Stomach (tissue), 9 donors: ENCODE results near the gene DNTT. TPM values are rescaled to one million over a fixed set of nuclear protein-coding genes. Genes with fewer than 3 reads are reported as not detected.

Experiments
- DNase-seq, 2 donors: peaks; one replicate each; pipeline versions ENCODE4 v3.0.0 to v3.0.0-alpha.2; 2013 to 2019
- H3K27ac ChIP-seq, 5 donors: fragments of 200-600 bp in 4 of 5; sonication (generic) in 4 of 5; one replicate each; pipeline ENCODE4 v1.5.1; 2013 to 2019; ENCODE audit warnings: mild to moderate bottlenecking in 1 of 5, moderate library complexity in 1 of 5
- H3K27me3 ChIP-seq, 3 donors: fragments of 200-600 bp; sonication (generic); one replicate each; pipeline ENCODE4 v1.5.1; 2017 to 2019; ENCODE audit warnings: mixed run types in 1 of 3
- H3K36me3 ChIP-seq, 4 donors: fragments of 200-600 bp; sonication (generic); 1 replicate in 3 of 4; 2 replicates in 1 of 4; pipeline ENCODE4 v1.5.1; 2016 to 2019
- H3K4me1 ChIP-seq, 4 donors: fragments of 200-600 bp; sonication (generic); one replicate each; pipeline ENCODE4 v1.5.1; 2016 to 2019
- H3K4me3 ChIP-seq, 4 donors: fragments of 200-600 bp; sonication (generic) in 3 of 4; one replicate each; pipeline ENCODE4 v1.5.1; 2016 to 2019; ENCODE audit warnings: mild to moderate bottlenecking in 1 of 4
- H3K9me3 ChIP-seq, 4 donors: fragments of 200-600 bp; sonication (generic); one replicate each; pipeline ENCODE4 v1.5.1; 2016 to 2019
- CTCF ChIP-seq, 7 experiments: fragments of 450-650 bp in 4 of 7; fragments of 200-600 bp in 3 of 7; sonication (generic) in 3 of 7; IDR thresholded peaks; one replicate each; pipeline ENCODE4 v1.5.1; 2016 to 2019; ENCODE audit warnings: antibody characterized with exemption in 7 of 7, control low read depth in 2 of 7, mild to moderate bottlenecking in 1 of 7
- EP300 ChIP-seq: sonication (generic); formaldehyde crosslinking; IDR thresholded peaks from one replicate; pipeline ENCODE4 v1.6.1; 2017; ENCODE audit warnings: antibody characterized with exemption
- POLR2A ChIP-seq, 4 donors: fragments of 450-650 bp; IDR thresholded peaks; one replicate each; pipeline ENCODE4 v1.6.1; 2016; ENCODE audit warnings: antibody characterized with exemption in 4 of 4, control low read depth in 2 of 4, mild to moderate bottlenecking in 1 of 4, moderate library complexity in 1 of 4
- POLR2AphosphoS5 ChIP-seq, 3 donors: sonication (generic); formaldehyde crosslinking; IDR thresholded peaks; one replicate each; pipeline ENCODE4 v1.6.1; 2016; ENCODE audit warnings: antibody characterized with exemption in 3 of 3
- WGBS, 5 donors: extraction: QIAGEN DNeasy Blood & Tissue Kit in 3 of 5; methylation state at CpG; one replicate each; pipeline versions ENCODE4 v1.1.5 to v1.1.7; 2013 to 2018; 5-methylcytosine and 5-hydroxymethylcytosine counted together
- intact Hi-C: fragments of 100-400 bp; cut with DNase I; formaldehyde crosslinking; loops from one replicate; pipeline ENCODE4 v1.15.1; 2023; ENCODE audit warnings: low total_unique reads
- polyA plus RNA-seq, 3 donors: library from polyadenylated mRNA; stranded (reverse); fragments of 200-250 nt; gene quantifications; one replicate each; pipeline ENCODE4 v1.2.3, GENCODE V29; 2013
- total RNA-seq, 5 donors: library from RNA; depleted of rRNA; stranded (reverse); fragments of >200 nt; gene quantifications; one replicate each; pipeline versions ENCODE4 v1.1.0 to v1.2.3, GENCODE V29; 2014 to 2016
- donor health status: healthy with polysubstance abuse.
- donor health status: Bipolar disorder and iron deficiency.
- donor health status: healthy.

Gene DNTT
- total and polyA plus RNA-seq, 8 donors, result not detected

- 33 to 52% (median 44%) methylated on average over 2 of the region's 2 CpGs for WGBS, 5 donors
- Histone ChIP-seq H3K4me1 (no peaks in the 10 kb centered on the region), H3K36me3 (no peaks in the 10 kb centered on the region), H3K9me3 (peaks cover 0 to 11% (median 7%) of the 10 kb centered on the region in 4 donors), H3K27ac (no peak overlapping the region), H3K4me3 (no peak overlapping the region), H3K27me3 (no peaks in the 10 kb centered on the region)
- TF ChIP-seq CTCF (IDR thresholded peaks at IDR 0.05), result no peak
- no peak for TF ChIP-seq POLR2A (IDR thresholded peaks at IDR 0.05)
- no peak for TF ChIP-seq EP300
- TF ChIP-seq POLR2AphosphoS5 (IDR thresholded peaks at IDR 0.05), result no peak
- intact Hi-C loops, result no loop called here
- DNase-seq, result no peak
These were observed 41.0 kb downstream of the DNTT start for GRCh38 chr10:96345222-96345621.

- no peak overlapping the region for H3K27ac ChIP-seq
- 87 to 96% (median 89%) methylated on average over 1 of the region's 1 CpG for WGBS, 5 donors
- TF ChIP-seq CTCF (IDR thresholded peaks at IDR 0.05) (no peak), POLR2A (IDR thresholded peaks at IDR 0.05) (no peak), POLR2AphosphoS5 (IDR thresholded peaks at IDR 0.05) (no peak), EP300 (no peak)
These were observed 42.1 kb downstream of the DNTT start for GRCh38 chr10:96346295-96346694.

GRCh38 chr10:96352027-96352426 lies 47.8 kb downstream of the DNTT start:
- H3K27me3 ChIP-seq, result peaks cover 0 to 6% (median 2%) of the 10 kb centered on the region in 3 donors
- no peak for TF ChIP-seq POLR2A (IDR thresholded peaks at IDR 0.05)
- no peak for TF ChIP-seq POLR2AphosphoS5 (IDR thresholded peaks at IDR 0.05)
- TF ChIP-seq CTCF (IDR thresholded peaks at IDR 0.05), result no peak
- no peak for TF ChIP-seq EP300
- no peak for DNase-seq
- no peak overlapping the region for H3K4me3 ChIP-seq
- H3K27ac ChIP-seq, result no peak overlapping the region
- intact Hi-C loops, result no loop called here
- H3K4me1 ChIP-seq, result no peaks in the 10 kb centered on the region
- H3K36me3 ChIP-seq, result no peaks in the 10 kb centered on the region
- no peaks in the 10 kb centered on the region for H3K9me3 ChIP-seq

More at GRCh38 chr10:96346295-96346694, 42.1 kb downstream of the DNTT start:
- H3K4me1 ChIP-seq, result no peaks in the 10 kb centered on the region
- H3K36me3 ChIP-seq, result no peaks in the 10 kb centered on the region
- intact Hi-C loops, result no loop called here
- no peaks in the 10 kb centered on the region for H3K27me3 ChIP-seq
- peaks cover 0 to 11% (median 7%) of the 10 kb centered on the region in 4 donors for H3K9me3 ChIP-seq
- DNase-seq, result no peak
- H3K4me3 ChIP-seq, result no peak overlapping the region

GRCh38 chr10:96352582-96352981 lies 48.3 kb downstream of the DNTT start:
- Histone ChIP-seq H3K4me1 (no peaks in the 10 kb centered on the region), H3K27me3 (peaks cover 0 to 7% (median 4%) of the 10 kb centered on the region in 3 donors), H3K36me3 (no peaks in the 10 kb centered on the region), H3K27ac (no peak overlapping the region), H3K9me3 (no peaks in the 10 kb centered on the region), H3K4me3 (no peak overlapping the region)
- intact Hi-C loops, result no loop called here
- DNase-seq, result peak in 1 of 2 donors; percentile 74
- 31 to 51% (median 39%) methylated on average over 4 of the region's 4 CpGs for WGBS, 5 donors
- no peak for TF ChIP-seq POLR2AphosphoS5 (IDR thresholded peaks at IDR 0.05)
- no peak for TF ChIP-seq CTCF (IDR thresholded peaks at IDR 0.05)
- TF ChIP-seq POLR2A (IDR thresholded peaks at IDR 0.05), result no peak
- TF ChIP-seq EP300, result no peak
